Activated effector memory CD4-positive, alpha-beta T cell treated with anti-CD3 and anti-CD28 coated beads, Interleukin-2, amount 50 U/mL, for 16 hours (primary cell): ENCODE data around the gene SRSF10.
"Not testable (repeated sequence)": the region's sequence is repeated elsewhere in the genome, so short reads cannot be mapped to it uniquely, and the experiment has no call there.

Source experiments
- DNase-seq: peaks from one replicate; pipeline ENCODE4 v3.0.0-alpha.2; 2020

Gene SRSF10

DNA sequence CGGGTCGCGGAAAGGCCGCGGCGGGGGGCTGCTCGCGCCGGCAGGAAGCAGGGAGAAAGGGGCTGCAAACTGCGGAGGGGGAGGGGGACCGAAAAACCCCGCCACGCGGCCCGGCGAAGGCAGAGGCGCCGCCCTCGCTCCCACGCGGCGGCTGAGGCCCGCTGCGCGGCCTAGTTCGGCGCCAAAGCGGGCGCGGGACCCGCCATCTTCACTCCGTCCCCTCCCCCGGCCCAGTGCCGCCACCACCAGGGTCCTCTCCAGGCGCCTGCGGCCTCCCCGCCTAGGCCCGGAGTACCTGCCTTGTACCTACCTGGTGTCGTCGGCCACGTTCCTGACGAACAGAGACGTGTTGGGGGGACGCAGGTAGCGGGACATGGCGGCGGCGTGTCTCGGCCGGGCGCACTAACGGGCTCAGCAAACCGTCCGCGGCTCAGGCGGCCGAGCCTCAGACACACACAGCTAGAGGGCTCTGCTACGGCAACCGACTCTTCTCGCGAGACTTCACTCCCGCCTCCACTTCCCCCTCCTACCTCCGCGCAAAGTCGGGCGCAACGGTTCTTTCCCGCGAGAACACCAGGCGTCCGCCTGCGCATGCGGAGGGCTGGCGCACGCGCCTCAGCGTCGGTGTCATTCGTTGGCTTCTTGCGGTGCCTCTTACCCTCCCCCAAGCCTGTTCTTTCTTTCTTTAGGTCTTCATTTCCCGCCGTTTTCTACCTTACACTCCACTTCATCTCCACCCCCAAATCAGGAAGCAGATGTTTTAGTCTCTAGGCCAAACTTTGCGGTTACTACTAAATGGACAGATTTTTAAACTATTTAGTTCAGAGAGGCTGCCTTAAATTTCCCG, at the start of gene SRSF10:
Gene SRSF10, minus strand, starts transcription at position 447 of the 847 bp plus-strand sequence. Its CDS starts 72 bp downstream, at position 375.
- DNase-seq: peak; percentile 99

DNA sequence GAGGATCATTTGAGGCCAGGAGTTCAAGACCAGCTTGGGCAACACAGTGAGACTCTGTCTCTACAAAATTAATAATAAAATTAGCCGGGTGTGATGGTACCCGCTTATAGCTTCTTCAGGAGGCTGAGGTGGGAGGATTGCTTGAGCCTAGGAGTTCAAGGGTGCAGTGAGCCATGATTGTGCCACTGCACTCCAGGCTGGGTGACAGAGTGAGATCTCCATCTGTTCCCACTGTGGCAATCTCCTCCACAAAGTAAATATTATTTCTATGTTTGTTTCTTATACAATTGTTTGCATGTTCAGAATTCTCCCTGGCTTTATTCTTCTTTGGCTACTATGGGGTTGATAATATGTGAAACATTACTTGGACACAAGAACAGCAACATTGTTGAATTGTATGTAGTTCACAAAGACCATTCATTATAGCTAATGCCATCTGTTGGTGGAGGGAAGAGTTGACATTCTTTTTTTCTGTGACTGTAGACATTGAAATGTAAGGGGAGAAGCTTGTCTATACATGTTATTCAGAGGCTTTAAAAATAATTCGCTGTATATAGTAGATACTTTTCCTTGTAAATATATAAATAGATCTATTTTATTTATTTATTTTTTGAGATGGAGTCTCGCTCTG, 47.8 kb upstream of the SRSF10 start:
- DNase-seq: no peak

GRCh38 chr1:24022581-24023361, 42.6 kb upstream of the SRSF10 start:
- DNase-seq: no peak

DNA sequence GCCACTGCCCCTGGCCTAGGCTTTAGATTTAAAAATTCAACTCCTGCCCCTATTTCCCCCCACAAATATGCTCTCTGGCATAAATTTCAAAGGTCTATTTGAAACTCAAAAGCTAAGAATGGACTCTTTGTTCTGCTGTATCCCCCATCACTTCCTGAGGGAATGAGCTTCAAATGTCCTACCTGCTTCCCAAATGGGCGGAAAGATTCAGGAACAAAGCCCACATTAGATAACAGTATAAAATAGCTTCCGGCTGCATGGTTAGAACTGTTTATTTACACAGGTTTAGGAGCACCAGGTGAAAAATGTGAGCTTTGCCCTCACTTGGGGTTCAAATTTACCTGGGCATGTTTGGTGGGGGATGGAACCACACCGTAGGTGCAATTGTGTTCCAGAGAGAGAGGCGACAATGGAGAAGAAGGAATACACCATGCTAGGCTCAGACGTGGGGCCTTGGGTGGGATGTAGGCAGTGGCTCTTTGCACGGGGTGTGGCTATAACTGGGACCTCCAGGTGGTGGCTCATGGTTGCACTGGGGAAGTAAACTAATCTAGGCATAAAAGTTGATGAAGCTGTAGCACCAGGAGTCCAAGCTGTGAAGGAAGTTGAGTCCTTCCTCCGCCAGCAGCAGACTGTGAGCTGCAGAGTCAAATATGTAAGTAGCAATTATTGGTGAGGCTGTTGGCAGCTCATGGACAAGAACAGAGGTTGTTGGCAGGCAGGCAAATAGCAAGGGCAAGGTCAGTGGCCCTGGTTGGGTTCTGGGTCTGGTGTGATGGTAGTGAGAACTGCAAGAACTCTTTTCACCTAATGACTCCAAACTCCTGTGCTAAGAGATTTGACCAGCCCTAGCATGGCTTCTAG, 41.5 kb upstream of the SRSF10 start:
- no peak for DNase-seq

DNA sequence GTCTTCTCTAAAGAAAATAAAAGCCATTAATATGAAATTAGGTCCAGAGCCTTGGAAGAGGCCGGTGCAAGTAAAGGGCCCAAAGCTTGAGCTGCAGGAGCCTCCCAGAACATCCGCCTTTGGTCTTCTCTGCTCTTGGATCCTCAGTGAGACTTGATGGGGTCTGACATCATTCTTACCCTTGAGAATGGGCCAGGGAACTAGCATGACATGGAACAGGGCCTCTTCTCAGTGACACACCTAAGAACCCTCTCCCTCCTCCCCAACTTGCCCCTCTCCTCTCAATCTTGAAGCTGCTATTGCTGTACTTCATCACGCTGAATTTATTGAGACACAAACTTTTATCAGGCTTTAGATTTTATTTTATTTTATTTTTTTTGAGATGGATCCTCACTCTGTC, 40.3 kb upstream of the SRSF10 start:
- no peak for DNase-seq

DNA sequence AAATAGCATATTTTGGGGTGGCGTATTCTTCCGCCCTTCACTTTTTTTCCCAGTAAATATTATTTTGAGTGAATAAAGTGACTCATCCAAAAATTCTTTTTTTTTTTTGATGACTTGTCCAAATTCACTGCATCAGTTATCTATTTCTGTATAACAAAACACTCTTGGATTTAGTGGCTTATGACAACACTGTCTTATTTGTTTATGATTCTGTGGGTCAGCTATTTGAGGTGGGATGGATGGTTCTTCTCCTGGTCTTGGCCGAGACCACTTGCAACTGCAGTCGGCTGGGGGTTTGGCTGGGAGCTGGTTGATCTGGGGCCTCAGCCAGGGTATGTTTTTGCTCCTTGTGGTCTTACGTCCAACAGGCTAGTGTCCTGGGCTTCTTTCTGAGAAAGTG, 39.9 kb upstream of the SRSF10 start:
- no peak for DNase-seq

DNA sequence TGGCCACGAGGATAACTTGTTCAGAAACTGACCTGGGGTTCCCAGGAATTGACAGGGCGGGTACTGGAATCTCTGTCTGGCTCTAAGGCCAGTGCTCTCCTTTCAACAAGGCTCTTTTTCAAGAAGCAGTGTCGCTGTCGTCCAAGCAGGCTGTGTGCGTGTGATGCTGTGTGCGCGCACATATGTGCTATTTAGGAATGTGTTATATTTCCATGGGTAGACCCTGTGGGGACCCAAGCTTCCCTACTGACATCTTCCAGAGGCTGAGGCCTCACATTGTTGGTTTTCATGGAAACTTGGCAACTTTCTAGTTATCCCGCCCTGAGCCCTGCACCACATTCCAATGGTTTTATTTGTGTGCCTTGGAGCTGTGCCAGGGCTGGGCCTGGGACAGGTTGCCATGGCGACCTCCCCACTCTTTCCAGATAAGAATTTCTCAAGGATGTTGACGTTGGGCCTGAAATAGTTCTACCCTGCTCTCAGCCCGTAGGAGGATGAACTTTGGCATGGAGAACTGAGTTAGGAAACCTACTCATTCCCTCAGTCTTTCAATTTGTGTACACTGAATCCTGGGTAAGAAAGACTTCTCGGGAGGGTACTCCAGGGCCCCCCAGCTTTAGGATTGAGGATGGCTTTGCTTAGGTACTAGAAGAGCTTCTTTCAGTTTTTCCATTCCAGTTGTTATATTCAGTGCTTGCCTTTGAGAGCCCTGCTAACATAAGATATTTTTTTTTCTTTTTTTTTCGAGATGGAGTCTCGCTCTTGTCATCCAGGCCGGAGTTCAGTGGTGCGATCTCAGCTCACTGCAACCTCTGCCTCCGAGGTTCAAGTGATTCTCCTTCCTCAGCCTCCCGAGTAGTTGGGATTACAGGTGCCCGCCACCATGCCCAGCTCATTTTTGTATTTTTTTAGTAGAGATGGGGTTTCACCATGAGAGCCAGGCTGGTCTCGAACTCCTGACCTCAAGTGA, 38.8 kb upstream of the SRSF10 start:
- DNase-seq: no peak

DNA sequence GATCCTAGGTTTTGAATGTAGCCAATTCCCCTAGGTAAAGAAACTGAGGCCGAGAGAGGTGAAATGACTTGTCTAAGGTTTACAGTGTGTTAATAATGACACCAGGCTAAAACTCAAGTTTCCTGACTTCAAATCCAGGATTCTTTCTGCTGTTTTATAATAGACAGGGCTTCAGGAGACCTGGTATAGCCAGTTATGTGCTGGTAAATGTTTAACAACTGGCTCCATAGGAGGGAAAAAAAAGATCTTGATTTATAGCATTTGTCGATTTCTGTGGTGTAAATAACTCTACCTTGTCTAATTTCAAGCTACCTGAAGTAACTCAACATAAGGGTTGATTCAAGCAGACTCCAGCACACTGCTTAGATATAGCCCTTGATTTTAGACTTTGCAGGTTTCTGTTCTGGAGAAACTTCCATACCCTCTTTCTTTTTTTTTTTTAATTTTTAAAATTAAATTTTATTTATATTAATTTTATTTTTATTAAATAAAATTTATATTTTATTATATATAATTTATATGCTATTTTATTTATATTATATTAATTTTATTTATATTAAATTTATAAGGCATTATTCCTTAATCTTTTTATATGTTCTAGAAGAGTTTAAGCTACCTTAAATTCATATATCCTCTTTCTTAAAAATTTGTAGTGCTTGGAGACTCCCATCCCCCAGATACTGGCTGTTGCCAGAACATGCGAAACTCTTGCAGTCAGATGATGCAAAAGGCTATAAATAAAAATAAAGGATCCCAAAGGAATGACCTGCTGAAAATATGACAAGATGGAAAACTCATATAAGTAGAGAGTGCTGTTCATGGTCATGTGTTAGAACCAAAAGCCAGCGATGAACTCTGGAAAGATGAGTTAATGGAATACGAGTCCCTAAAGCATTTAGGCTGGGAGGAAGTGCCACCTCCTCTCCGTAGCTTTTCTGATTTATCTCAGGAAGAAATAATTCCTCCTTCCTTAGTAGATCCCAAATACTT, 35.4 kb upstream of the SRSF10 start:
- DNase-seq: no peak

DNA sequence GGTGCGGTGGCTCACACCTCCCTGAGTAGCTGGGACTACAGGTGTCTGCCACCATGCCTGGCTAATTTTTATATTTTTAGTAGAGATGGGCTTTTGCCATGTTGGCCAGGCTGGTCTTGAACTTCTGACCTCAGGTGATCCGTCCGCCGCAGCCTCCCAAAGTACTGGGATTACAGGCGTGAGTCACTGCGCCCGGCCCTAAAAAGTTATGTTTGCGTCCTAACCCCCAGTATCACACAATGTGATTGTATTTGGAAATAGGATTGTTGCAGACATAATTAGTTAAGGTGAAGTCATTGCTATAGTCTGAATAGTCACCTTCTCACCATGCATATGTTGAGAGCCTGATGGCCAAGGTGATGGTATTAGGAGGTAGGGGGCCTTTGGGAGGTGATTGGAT, 32.8 kb upstream of the SRSF10 start:
- DNase-seq: not testable (repeated sequence)

GRCh38 chr1:24010650-24011049, 30.5 kb upstream of the SRSF10 start:
- DNase-seq: no peak

GRCh38 chr1:24009406-24009805, 29.3 kb upstream of the SRSF10 start:
- DNase-seq: no peak

GRCh38 chr1:24008574-24009184, 28.6 kb upstream of the SRSF10 start:
- DNase-seq: not testable (repeated sequence)

DNA sequence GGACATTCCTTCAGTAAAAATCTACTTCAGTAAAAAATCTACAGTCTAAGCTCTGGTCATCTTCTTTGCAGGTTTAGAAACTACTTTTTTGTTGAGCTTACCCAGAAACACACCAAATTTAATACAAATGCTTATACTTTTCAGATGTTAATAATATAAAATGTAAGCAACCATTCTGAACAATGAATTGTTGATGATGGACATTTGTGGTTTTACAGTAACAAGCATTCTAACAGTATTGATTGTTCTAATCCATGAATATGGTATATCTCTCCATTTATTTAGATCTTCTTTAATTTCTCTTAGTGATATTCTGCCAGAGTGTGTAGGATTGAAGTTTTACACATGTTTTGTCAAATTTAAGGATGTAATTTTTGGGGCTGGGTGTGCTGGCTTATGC, 27.0 kb upstream of the SRSF10 start:
- no peak for DNase-seq

- no peak for DNase-seq
These were observed 25.0 kb upstream of the SRSF10 start for GRCh38 chr1:24005163-24005562.

DNA sequence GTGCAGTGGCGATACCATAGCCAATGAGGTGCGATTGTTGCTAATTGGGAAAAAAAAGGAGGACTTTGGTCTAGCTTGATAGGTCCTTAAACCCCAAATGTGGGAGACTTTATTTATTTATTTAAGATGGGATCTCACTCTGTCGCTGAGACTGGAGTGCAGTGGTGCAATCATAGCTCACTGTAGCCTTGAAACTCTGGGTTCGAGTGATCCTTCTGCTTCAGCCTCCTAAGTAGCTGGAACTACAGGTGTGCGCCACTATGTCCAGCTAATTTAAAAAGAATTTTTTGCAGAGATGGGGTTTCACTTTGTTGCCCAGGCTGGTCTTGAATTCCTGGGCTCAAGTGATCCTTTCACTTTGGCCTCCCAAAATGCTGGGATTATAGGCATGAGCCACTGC, 24.0 kb upstream of the SRSF10 start:
- no peak for DNase-seq

DNA sequence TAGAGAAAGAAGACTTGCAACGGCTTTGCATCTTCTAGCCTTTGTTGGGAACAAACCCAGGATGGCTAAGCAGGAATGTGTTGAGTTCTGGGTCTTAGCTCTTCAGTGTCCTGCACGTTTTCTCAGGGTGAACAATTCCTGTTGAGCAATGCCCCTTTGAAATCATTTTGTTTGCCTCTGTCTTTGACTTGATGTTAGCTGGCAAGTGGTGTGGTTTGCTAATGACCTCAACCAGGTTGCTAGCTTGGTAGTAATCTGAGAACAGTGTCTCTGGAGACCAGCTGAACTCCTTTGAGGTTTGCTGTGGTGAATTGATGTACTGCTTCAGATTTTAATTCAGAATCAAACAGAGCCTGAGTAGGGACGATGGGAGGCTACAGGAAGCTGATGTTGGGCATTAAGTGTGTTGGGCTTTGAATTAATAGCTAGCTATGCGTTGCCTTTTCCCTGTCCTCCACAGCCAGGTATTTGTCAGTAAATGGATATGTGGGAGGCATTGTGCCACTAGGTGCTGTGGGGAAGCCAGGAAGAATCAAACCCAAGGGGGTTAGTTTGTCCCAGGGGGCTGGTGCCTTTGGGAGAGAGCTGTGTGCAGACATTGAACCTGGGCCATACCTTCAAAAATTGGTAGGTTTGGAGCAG, 23.3 kb upstream of the SRSF10 start:
- DNase-seq: no peak

- no peak for DNase-seq
These were observed 22.6 kb upstream of the SRSF10 start for GRCh38 chr1:24002695-24003094.

DNA sequence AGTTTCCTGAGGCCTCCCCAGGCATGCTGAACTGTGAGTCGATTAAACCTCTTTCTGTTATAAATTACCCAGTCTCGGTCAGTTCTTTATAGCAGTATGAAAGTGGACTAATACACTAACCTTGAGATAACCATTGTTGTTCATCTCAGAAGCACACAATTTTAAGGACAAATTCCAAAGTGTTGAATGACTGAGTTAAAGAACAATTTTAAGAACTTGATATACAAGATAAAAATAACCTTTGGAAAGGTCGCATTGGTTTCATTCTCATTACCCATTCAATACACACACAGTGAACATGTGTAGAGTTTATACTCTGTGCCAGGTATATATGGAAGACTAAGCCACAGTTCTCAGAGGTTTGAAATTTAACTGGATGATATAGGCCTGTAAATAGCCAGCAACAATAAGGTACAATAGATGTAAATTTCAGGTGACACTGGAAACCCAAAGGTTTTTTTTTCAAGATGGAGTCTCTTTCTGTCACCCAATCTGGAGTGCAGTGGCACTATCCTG, 19.1 kb upstream of the SRSF10 start:
- no peak for DNase-seq

DNA sequence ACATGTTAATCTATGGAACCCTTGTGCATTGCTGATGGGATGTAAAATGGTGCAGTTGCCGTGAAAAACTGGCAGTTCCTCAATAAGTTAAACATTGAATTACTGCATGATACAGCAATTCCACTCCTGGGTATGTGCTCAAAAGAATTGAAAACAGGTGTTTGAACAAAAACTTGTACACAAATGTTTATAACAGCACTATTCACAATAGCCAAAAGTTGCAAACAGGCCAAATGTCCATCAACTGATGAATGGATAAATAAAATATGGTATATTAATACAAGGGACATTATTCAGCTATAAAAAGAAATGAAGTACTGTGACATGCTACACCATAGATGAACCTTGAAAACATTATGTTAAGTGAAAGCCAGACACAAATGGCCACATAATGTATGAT, 17.7 kb upstream of the SRSF10 start:
- DNase-seq: no peak
